ENCODE measurements around the gene ADAM19. TPM values are rescaled to one million over a fixed set of nuclear protein-coding genes. Genes with fewer than 3 reads are reported as not detected.

The ADAM19 gene
- total and polyA plus RNA-seq, 2 experiments from 2014 or later = 9.1 to 13.2 TPM

- Histone ChIP-seq H3F3A (replicated peaks; ENCODE audit: low read depth) (no peaks in the 10 kb centered on the region), H3K4me3 (no peak overlapping the region), H3K79me2 (replicated peaks; ENCODE audit: insufficient read depth) (no peaks in the 10 kb centered on the region), H3K36me3 (ENCODE audit: insufficient read depth) (no peaks in the 10 kb centered on the region), H3K27ac (ENCODE audit: low read depth) (no peak overlapping the region), H4K20me1 (replicated peaks; ENCODE audit: insufficient read depth) (no peaks in the 10 kb centered on the region), H3K4me2 (no peak overlapping the region), H2AFZ (no peak overlapping the region), H3K27me3 (ENCODE audit: insufficient read depth) (no peaks in the 10 kb centered on the region), H3K4me1 (ENCODE audit: insufficient read depth) (no peaks in the 10 kb centered on the region), H3K9me2 (ENCODE audit: insufficient read depth) (no peaks in the 10 kb centered on the region)
- DNase-seq (ENCODE audit: low spot score) (no peak), ATAC-seq (no peak)
- Mint-ChIP-seq H3K27ac (no peak overlapping the region), H3K4me1 (no peaks in the 10 kb centered on the region), H3K36me3 (ENCODE audit: low read depth) (peaks cover 6% of the 10 kb centered on the region), H3K4me3 (no peak overlapping the region), H3K27me3 (ENCODE audit: insufficient read depth, low read depth, poor library complexity) (peaks cover 2% of the 10 kb centered on the region), H3K9me3 (no peaks in the 10 kb centered on the region)
- TF ChIP-seq CTCF (conservative IDR thresholded peaks at IDR 0.05; ENCODE audit: low read depth in 2 of 2) (no peak), CREB1 (CRISPR knock-in tag; IDR thresholded peaks at IDR 0.05; ENCODE audit: low read depth) (no peak), EZH2 (IDR thresholded peaks at IDR 0.05; ENCODE audit: low read depth, unreplicated experiment) (no peak), ZNF114 (CRISPR knock-in tag; IDR thresholded peaks at IDR 0.05) (no peak), STAT1 (IDR thresholded peaks at IDR 0.05; ENCODE audit: unreplicated experiment) (no peak), POLR2AphosphoS5 (IDR thresholded peaks at IDR 0.05; ENCODE audit: low read depth) (no peak), ZNF331 (CRISPR knock-in tag; IDR thresholded peaks at IDR 0.05; ENCODE audit: low read depth) (no peak), NANOG (IDR thresholded peaks at IDR 0.05; ENCODE audit: borderline replicate concordance) (no peak), EZH2phosphoT487 (IDR thresholded peaks at IDR 0.05; ENCODE audit: unreplicated experiment) (no peak), REST (IDR thresholded peaks at IDR 0.05; ENCODE audit: unreplicated experiment) (no peak), ETS1 (IDR thresholded peaks at IDR 0.05) (no peak), ZNF462 (CRISPR knock-in tag; IDR thresholded peaks at IDR 0.05) (no peak), JUNB (IDR thresholded peaks at IDR 0.05; ENCODE audit: unreplicated experiment) (no peak)
These were observed 82.7 kb downstream of the ADAM19 start for GRCh38 chr5:157492886-157493285.

Measured in GM23338 (cell line).